CD4-positive, alpha-beta memory T cell (primary cell): ENCODE data around the gene TMEM267. TPM values are rescaled to one million over a fixed set of nuclear protein-coding genes. Genes with fewer than 3 reads are reported as not detected.

ENCODE experiments used
- CTCF ChIA-PET: fragments of 350-600 bp; sonication (Branson Sonifier 250); formaldehyde crosslinking; loops from one replicate; lab custom pipeline; 2021; ENCODE audit warnings: inconsistent platforms; ENCODE audit not compliant: partially characterized antibody; lab: Charles Lee
- POLR2A ChIA-PET: fragments of 350-600 bp; sonication (Branson Sonifier 250); formaldehyde crosslinking; loops from one replicate; lab custom pipeline; 2021; ENCODE audit not compliant: partially characterized antibody; lab: Charles Lee
- DNase-seq, 5 donors: peaks; one replicate each; pipeline versions ENCODE4 v3.0.0 to v3.0.0-alpha.2; 2020 to 2022; ENCODE audit warnings: mixed read lengths in 1 of 5
- H3K27ac ChIP-seq: one replicate; pipeline ENCODE4 v1.7.0; 2013; ENCODE audit warnings: low read depth, low read length
- H3K27me3 ChIP-seq: 2 replicates; pipeline ENCODE4 v1.7.0; 2013; ENCODE audit warnings: mild to moderate bottlenecking, low read length, moderate library complexity; ENCODE audit not compliant: insufficient read depth
- H3K36me3 ChIP-seq: 2 replicates; pipeline ENCODE4 v1.7.0; 2013; ENCODE audit warnings: mild to moderate bottlenecking, low read length, moderate library complexity; ENCODE audit not compliant: insufficient read depth
- H3K4me1 ChIP-seq: 2 replicates; pipeline ENCODE4 v1.7.0; 2013; ENCODE audit warnings: mild to moderate bottlenecking, low read length, moderate library complexity; ENCODE audit not compliant: insufficient read depth
- H3K4me3 ChIP-seq, 2 donors: one replicate each; pipeline ENCODE4 v1.7.0; 2013; ENCODE audit warnings: low read length in 2 of 2, mild to moderate bottlenecking in 1 of 2
- H3K9me3 ChIP-seq, 2 donors: one replicate each; pipeline ENCODE4 v1.7.0; 2013; ENCODE audit warnings: low read length in 2 of 2, control low read depth in 1 of 2; ENCODE audit not compliant: control insufficient read depth in 1 of 2
- H3K27ac Mint-ChIP-seq, 7 donors: one replicate each; pipeline ENCODE4 v1.8.0; 2020 to 2021; ENCODE audit warnings: mixed read lengths in 7 of 7, mild to moderate bottlenecking in 6 of 7, inconsistent platforms in 3 of 7, moderate library complexity in 3 of 7
- H3K27me3 Mint-ChIP-seq, 2 donors: one replicate each; pipeline ENCODE4 v1.8.0; 2020 to 2021; ENCODE audit warnings: mixed read lengths in 2 of 2
- H3K36me3 Mint-ChIP-seq, 2 donors: one replicate each; pipeline ENCODE4 v1.8.0; 2020 to 2021; ENCODE audit warnings: mixed read lengths in 2 of 2, inconsistent platforms in 1 of 2, mild to moderate bottlenecking in 1 of 2
- H3K4me1 Mint-ChIP-seq, 4 donors: one replicate each; pipeline ENCODE4 v1.8.0; 2020 to 2021; ENCODE audit warnings: mixed read lengths in 4 of 4, mild to moderate bottlenecking in 1 of 4
- H3K4me3 Mint-ChIP-seq, 8 donors: one replicate each; pipeline ENCODE4 v1.8.0; 2020 to 2021; ENCODE audit warnings: mixed read lengths in 8 of 8, mild to moderate bottlenecking in 7 of 8, moderate library complexity in 6 of 8, inconsistent platforms in 3 of 8
- H3K9me3 Mint-ChIP-seq, 8 donors: one replicate each; pipeline ENCODE4 v1.8.0; 2020 to 2021; ENCODE audit warnings: mixed read lengths in 8 of 8, mild to moderate bottlenecking in 5 of 8, inconsistent platforms in 3 of 8, moderate library complexity in 1 of 8
- intact Hi-C: fragments of 100-400 bp; cut with micrococcal nuclease; formaldehyde crosslinking; loops from one replicate; pipeline ENCODE4 v1.15.1; 2023
- polyA plus RNA-seq, 2 donors: library from polyadenylated mRNA; unstranded; fragments of 300-500 nt; fragmentation: Illumina TruSeq; gene quantifications; one replicate each; pipeline ENCODE4 v1.2.3, GENCODE V29; 2021
- total RNA-seq, 2 experiments: library from RNA; stranded (reverse); gene quantifications; one replicate each; pipeline ENCODE4 v1.2.3, GENCODE V29; 2021

Gene TMEM267
- total and polyA plus RNA-seq, 4 experiments from 2014 or later: 16.6 to 39.1 (median 22.1) TPM

GRCh38 chr5:43420241-43420640 is 63.4 kb downstream of the TMEM267 start:
- no peaks in the 10 kb centered on the region for H3K27me3 ChIP-seq
- H3K27ac Mint-ChIP-seq: no peak overlapping the region
- H3K9me3 ChIP-seq: no peaks in the 10 kb centered on the region
- ChIA-PET POLR2A (interaction anchor here (0.7 kb wide), 1 partner anchor 381 kb away, joined by 4 read pairs; no protein-coding TSS in a partner anchor), CTCF (no interaction called here)
- H3K27me3 Mint-ChIP-seq: peaks cover 0 to 1% of the 10 kb centered on the region in 2 donors
- H3K4me1 ChIP-seq: no peaks in the 10 kb centered on the region
- H3K4me3 Mint-ChIP-seq: no peak overlapping the region
- H3K27ac ChIP-seq: no peak overlapping the region
- no peak overlapping the region for H3K4me3 ChIP-seq
- H3K9me3 Mint-ChIP-seq: no peaks in the 10 kb centered on the region
- no peaks in the 10 kb centered on the region for H3K36me3 Mint-ChIP-seq
- no peaks in the 10 kb centered on the region for H3K36me3 ChIP-seq
- intact Hi-C loops: no loop called here
- H3K4me1 Mint-ChIP-seq: no peaks in the 10 kb centered on the region
- no peak for DNase-seq

DNA sequence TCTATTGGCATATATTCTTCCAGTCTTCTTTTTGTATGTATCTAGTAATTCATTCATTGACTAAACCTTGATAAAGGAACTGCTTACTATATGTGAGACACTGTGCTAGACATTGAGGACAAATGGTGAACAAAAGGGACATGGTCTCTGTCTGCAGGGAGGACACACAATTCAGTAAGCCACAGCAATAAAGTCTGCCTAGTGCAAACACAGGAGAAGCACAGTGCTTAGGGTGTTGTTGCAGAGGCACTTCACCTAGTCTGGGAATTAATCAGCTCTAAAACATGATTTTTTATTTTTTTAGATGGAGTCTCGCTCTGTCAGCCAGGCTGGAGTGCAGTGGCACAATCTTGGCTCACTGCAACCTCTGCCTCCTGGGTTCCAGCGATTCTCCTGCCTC is 65.1 kb downstream of the TMEM267 start:
- Histone ChIP-seq H3K27me3 (no peaks in the 10 kb centered on the region), H3K4me3 (no peak overlapping the region), H3K36me3 (no peaks in the 10 kb centered on the region), H3K9me3 (no peaks in the 10 kb centered on the region), H3K27ac (no peak overlapping the region), H3K4me1 (no peaks in the 10 kb centered on the region)
- no peak for DNase-seq
- Mint-ChIP-seq H3K9me3 (no peaks in the 10 kb centered on the region), H3K27ac (no peak overlapping the region), H3K4me1 (no peaks in the 10 kb centered on the region), H3K27me3 (peaks cover 0 to 1% of the 10 kb centered on the region in 2 donors), H3K36me3 (no peaks in the 10 kb centered on the region), H3K4me3 (no peak overlapping the region)
- ChIA-PET CTCF (no interaction called here), POLR2A (no interaction called here)
- intact Hi-C loops: no loop called here

GRCh38 chr5:43416803-43417394 is 66.8 kb downstream of the TMEM267 start:
- ChIA-PET POLR2A (no interaction called here), CTCF (interaction anchor here (1.1 kb wide), 1 partner anchor 72 kb away, joined by 3 read pairs; no protein-coding TSS in a partner anchor)
- Mint-ChIP-seq H3K27me3 (peaks cover 0 to 1% of the 10 kb centered on the region in 2 donors), H3K27ac (no peak overlapping the region), H3K4me3 (no peak overlapping the region), H3K36me3 (no peaks in the 10 kb centered on the region), H3K4me1 (no peaks in the 10 kb centered on the region), H3K9me3 (no peaks in the 10 kb centered on the region)
- Histone ChIP-seq H3K27me3 (no peaks in the 10 kb centered on the region), H3K4me3 (no peak overlapping the region), H3K36me3 (no peaks in the 10 kb centered on the region), H3K27ac (no peak overlapping the region), H3K4me1 (no peaks in the 10 kb centered on the region), H3K9me3 (no peaks in the 10 kb centered on the region)
- intact Hi-C loops: no loop called here
- no peak for DNase-seq

DNA sequence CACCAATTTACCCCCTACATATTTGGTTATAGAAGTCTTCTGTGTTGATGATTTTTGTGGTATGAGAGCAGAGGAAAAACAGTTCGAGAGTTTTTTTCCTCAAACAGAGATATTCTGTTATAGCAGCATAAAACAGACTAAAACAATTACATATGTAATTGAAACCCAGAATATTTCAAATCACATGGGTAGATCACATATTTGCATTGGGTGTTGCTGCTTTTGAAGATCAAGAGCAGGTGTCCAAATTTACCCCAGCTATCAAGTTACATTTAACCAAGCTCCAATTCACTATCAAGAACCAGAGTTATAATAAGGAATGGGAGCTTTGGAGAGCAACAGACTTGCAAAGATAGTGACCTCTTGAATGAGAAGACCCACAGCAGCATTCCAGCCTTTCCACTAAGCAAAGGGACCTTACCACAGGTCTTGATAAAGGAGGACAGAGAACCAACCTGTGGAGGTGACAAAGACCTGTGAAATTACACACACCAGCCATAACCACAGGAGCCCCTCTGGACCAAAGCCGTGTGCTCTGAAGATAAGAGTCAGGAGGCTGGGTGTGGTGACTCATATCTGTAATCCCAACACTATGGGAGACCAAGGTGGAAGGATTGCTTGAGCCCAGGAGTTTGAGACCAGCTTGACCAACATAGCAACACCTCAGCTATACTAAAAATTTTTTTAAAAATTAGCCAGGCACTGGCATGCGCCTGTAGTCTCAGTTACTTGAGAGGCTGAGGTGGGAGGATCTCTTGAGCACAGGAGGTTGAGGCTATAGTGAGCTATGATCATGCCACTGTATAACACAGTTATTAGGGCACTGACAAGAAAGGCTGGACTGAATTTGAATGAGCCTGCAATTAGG is 67.5 kb downstream of the TMEM267 start:
- Histone ChIP-seq H3K27me3 (no peaks in the 10 kb centered on the region), H3K4me1 (no peaks in the 10 kb centered on the region), H3K9me3 (no peaks in the 10 kb centered on the region), H3K4me3 (no peak overlapping the region), H3K36me3 (no peaks in the 10 kb centered on the region), H3K27ac (no peak overlapping the region)
- no peaks in the 10 kb centered on the region for H3K27me3 Mint-ChIP-seq
- no peak overlapping the region for H3K27ac Mint-ChIP-seq
- H3K9me3 Mint-ChIP-seq: no peaks in the 10 kb centered on the region
- POLR2A ChIA-PET: no interaction called here
- no peaks in the 10 kb centered on the region for H3K4me1 Mint-ChIP-seq
- intact Hi-C loops: no loop called here
- no peaks in the 10 kb centered on the region for H3K36me3 Mint-ChIP-seq
- H3K4me3 Mint-ChIP-seq: no peak overlapping the region
- DNase-seq: no peak
- CTCF ChIA-PET: interaction anchor here (1.1 kb wide), 1 partner anchor 73 kb away, joined by 3 read pairs; no protein-coding TSS in a partner anchor

GRCh38 chr5:43413966-43414365 is 69.7 kb downstream of the TMEM267 start:
- CTCF ChIA-PET: no interaction called here
- Histone ChIP-seq H3K4me3 (no peak overlapping the region), H3K27me3 (no peaks in the 10 kb centered on the region), H3K27ac (no peak overlapping the region), H3K9me3 (no peaks in the 10 kb centered on the region), H3K36me3 (no peaks in the 10 kb centered on the region), H3K4me1 (no peaks in the 10 kb centered on the region)
- no peaks in the 10 kb centered on the region for H3K4me1 Mint-ChIP-seq
- intact Hi-C loops: no loop called here
- H3K36me3 Mint-ChIP-seq: no peaks in the 10 kb centered on the region
- no peaks in the 10 kb centered on the region for H3K27me3 Mint-ChIP-seq
- no peaks in the 10 kb centered on the region for H3K9me3 Mint-ChIP-seq
- no peak for DNase-seq
- POLR2A ChIA-PET: interaction anchor here (0.7 kb wide), 1 partner anchor 1475 kb away, joined by 3 read pairs; no protein-coding TSS in a partner anchor
- H3K4me3 Mint-ChIP-seq: no peak overlapping the region
- H3K27ac Mint-ChIP-seq: no peak overlapping the region

DNA sequence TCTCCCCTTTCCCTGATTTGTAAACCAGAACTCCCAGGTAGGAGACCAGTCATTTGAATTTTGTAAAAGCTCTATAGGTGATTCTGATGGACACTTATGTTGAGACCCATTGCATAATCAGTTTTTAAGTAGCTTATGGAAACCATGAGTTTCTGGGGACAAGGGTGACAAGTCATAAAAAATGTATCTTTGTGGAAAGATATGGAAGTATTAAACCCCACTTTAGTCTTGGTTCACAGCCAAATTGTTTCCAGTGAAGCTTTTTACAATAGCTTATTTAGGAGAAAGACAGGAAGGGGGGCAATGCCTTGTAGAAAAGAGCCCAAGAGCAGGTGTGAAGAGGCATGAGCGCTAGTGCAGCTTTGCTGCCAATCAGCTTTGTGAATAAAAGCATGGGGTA is 71.0 kb downstream of the TMEM267 start:
- H3K4me3 Mint-ChIP-seq: no peak overlapping the region
- intact Hi-C loops: no loop called here
- ChIA-PET POLR2A (no interaction called here), CTCF (no interaction called here)
- no peaks in the 10 kb centered on the region for H3K9me3 ChIP-seq
- H3K36me3 Mint-ChIP-seq: no peaks in the 10 kb centered on the region
- no peaks in the 10 kb centered on the region for H3K36me3 ChIP-seq
- H3K27ac Mint-ChIP-seq: no peak overlapping the region
- no peak overlapping the region for H3K4me3 ChIP-seq
- no peaks in the 10 kb centered on the region for H3K27me3 Mint-ChIP-seq
- H3K27me3 ChIP-seq: no peaks in the 10 kb centered on the region
- DNase-seq: no peak
- H3K4me1 Mint-ChIP-seq: no peaks in the 10 kb centered on the region
- no peak overlapping the region for H3K27ac ChIP-seq
- H3K4me1 ChIP-seq: no peaks in the 10 kb centered on the region
- H3K9me3 Mint-ChIP-seq: peaks cover 0 to 4% (median 2%) of the 10 kb centered on the region in 8 donors

DNA sequence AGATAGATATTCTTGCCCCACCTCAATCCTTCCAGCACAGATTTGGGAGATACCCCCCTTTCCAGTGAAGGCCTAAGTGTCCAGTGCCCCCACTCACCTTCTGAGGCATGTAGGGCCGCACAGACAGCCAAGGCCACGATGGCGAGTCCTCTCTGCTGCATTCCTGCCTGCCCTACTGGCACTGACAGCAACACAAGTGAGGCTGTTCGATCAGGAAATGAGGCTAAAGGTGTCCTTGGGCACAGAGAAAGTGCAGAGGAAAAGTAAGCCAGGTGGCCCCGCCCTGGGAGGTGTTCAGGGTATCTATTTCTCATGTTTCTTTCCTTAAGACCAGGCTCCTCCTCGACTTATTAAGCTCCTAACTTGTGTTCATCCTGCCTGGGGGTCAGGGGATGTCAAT is 71.5 kb downstream of the TMEM267 start, which contains the start of gene CCL28:
Gene CCL28, minus strand, starts transcription at position 236 of the 400 bp plus-strand sequence. Its CDS starts 75 bp downstream, at position 161.
- no peak within 1 kb of the TSS for H3K4me3 Mint-ChIP-seq

More for the DNA sequence above, 71.5 kb downstream of the TMEM267 start, which contains the start of gene CCL28:
- no peaks in the 10 kb centered on the region for H3K27me3 Mint-ChIP-seq
- H3K4me1 Mint-ChIP-seq: no peaks in the 10 kb centered on the region
- Histone ChIP-seq H3K27ac (no peak within 1 kb of the TSS), H3K36me3 (no peaks in the 10 kb centered on the region), H3K4me1 (no peaks in the 10 kb centered on the region), H3K9me3 (no peaks in the 10 kb centered on the region), H3K4me3 (no peak within 1 kb of the TSS), H3K27me3 (no peaks in the 10 kb centered on the region)
- no peaks in the 10 kb centered on the region for H3K36me3 Mint-ChIP-seq
- intact Hi-C loops: no loop called here
- no peak within 1 kb of the TSS for H3K27ac Mint-ChIP-seq
- ChIA-PET POLR2A (no interaction called here), CTCF (no interaction called here)
- peaks cover 0 to 8% (median 2%) of the 10 kb centered on the region in 8 donors for H3K9me3 Mint-ChIP-seq
- no peak for DNase-seq
